K562 (cell line): ENCODE results near the gene G2E3. TPM values are rescaled to one million over a fixed set of nuclear protein-coding genes. Genes with fewer than 3 reads are reported as not detected.

Experiments used
- CTCF ChIP-seq, 3 experiments: IDR thresholded peaks in 2 of 3; conservative IDR thresholded peaks in 1 of 3; 2 replicates each; pipeline ENCODE4 v1.5.1; 2011 to 2012; ENCODE audit warnings: low read length in 3 of 3, mild to moderate bottlenecking in 3 of 3, control low read depth in 2 of 3, improper control_type of control experiment in 1 of 3, inconsistent platforms in 1 of 3, low read depth in 1 of 3, mixed read lengths in 1 of 3, moderate library complexity in 1 of 3; ENCODE audit not compliant: insufficient read depth in 2 of 3
- DLX4 ChIP-seq: fragments of 250-450 bp; sonication (Bioruptor Pico); IDR thresholded peaks from 2 replicates; pipeline ENCODE4 v1.6.1; 2021; ENCODE audit warnings: mild to moderate bottlenecking
- FIP1L1 ChIP-seq: fragments of 200-400 bp; formaldehyde crosslinking; IDR thresholded peaks from 2 replicates; pipeline ENCODE4 v1.6.1; 2018; ENCODE audit warnings: mild to moderate bottlenecking, low read depth, low read length; ENCODE audit not compliant: poor library complexity, severe bottlenecking
- FOXJ3 ChIP-seq: sonication (generic); formaldehyde crosslinking; IDR thresholded peaks from 2 replicates; pipeline ENCODE4 v1.4.0; 2020; ENCODE audit warnings: mild to moderate bottlenecking, missing genetic modification reagents
- KLF1 ChIP-seq: fragments of 450-650 bp; IDR thresholded peaks from 2 replicates; pipeline ENCODE4 v1.6.1; 2016; ENCODE audit warnings: missing genetic modification characterization, missing compliant biosample characterization
- MIER1 ChIP-seq: fragments of 450-650 bp; IDR thresholded peaks from 2 replicates; pipeline ENCODE4 v1.6.1; 2016; ENCODE audit warnings: antibody characterized with exemption, mild to moderate bottlenecking, low read depth
- NCOA1 ChIP-seq: fragments of 450-650 bp; IDR thresholded peaks from 2 replicates; pipeline ENCODE4 v1.6.1; 2016; ENCODE audit warnings: low read depth
- NRF1 ChIP-seq, 2 experiments: fragments of 450-650 bp; IDR thresholded peaks in 1 of 2; conservative IDR thresholded peaks in 1 of 2; 2 replicates each; pipeline ENCODE4 v1.6.1; 2014; ENCODE audit warnings: mild to moderate bottlenecking in 2 of 2
- RNF219 ChIP-seq: fragments of 250-450 bp; sonication (Bioruptor Pico); IDR thresholded peaks from 2 replicates; pipeline ENCODE4 v1.5.0; 2022; ENCODE audit warnings: mild to moderate bottlenecking
- SETDB1 ChIP-seq: IDR thresholded peaks from one replicate; pipeline ENCODE4 v1.6.1; 2012; ENCODE audit warnings: low read length, control low read depth, inconsistent platforms
- SMARCA4 ChIP-seq: fragments of 450-650 bp; IDR thresholded peaks from 2 replicates; pipeline ENCODE4 v1.6.1; 2016
- TCF7 ChIP-seq: sonication (generic); IDR thresholded peaks from 2 replicates; pipeline ENCODE4 v1.6.1; 2016; ENCODE audit warnings: antibody characterized with exemption, borderline replicate concordance
- TCF7L2 ChIP-seq: fragments of 150-350 bp; IDR thresholded peaks from 2 replicates; pipeline ENCODE4 v1.6.1; 2016; ENCODE audit warnings: low read depth, mild to moderate bottlenecking, low read length, moderate library complexity
- ZBTB7A ChIP-seq: IDR thresholded peaks from 2 replicates; pipeline ENCODE4 v1.6.1; 2011; ENCODE audit warnings: low read depth, mild to moderate bottlenecking, low read length, moderate library complexity, borderline replicate concordance; ENCODE audit not compliant: control insufficient read depth
- ZKSCAN8 ChIP-seq: fragments of 200-800 bp; sonication (Bioruptor generic); IDR thresholded peaks from 2 replicates; pipeline ENCODE4 v1.6.1; 2016; ENCODE audit warnings: missing genetic modification characterization, missing compliant biosample characterization
- ZMIZ1 ChIP-seq, 2 experiments: fragments of 150-350 bp in 1 of 2; IDR thresholded peaks; 2 replicates each; pipeline ENCODE4 v1.6.1; 2012 to 2016; ENCODE audit warnings: low read depth in 2 of 2, low read length in 2 of 2, mild to moderate bottlenecking in 1 of 2, moderate library complexity in 1 of 2
- ZNF143 ChIP-seq: sonication (generic); formaldehyde crosslinking; IDR thresholded peaks from 2 replicates; pipeline ENCODE4 v1.9.0; 2022; ENCODE audit warnings: mild to moderate bottlenecking, missing genetic modification reagents
- ZNF175 ChIP-seq: fragments of 200-800 bp; sonication (Bioruptor generic); IDR thresholded peaks from 2 replicates; pipeline ENCODE4 v1.6.1; 2016; ENCODE audit warnings: low read depth, mild to moderate bottlenecking, missing genetic modification characterization, missing compliant biosample characterization
- ZNF668 ChIP-seq: fragments of 250-450 bp; sonication (Bioruptor Pico); IDR thresholded peaks from 2 replicates; pipeline ENCODE4 v1.8.0; 2022; ENCODE audit warnings: mild to moderate bottlenecking, inconsistent platforms
- polyA plus RNA-seq, 8 experiments: library from polyadenylated mRNA; depleted of rRNA in 4 of 8; stranded (reverse) in 5 of 8; unstranded in 3 of 8; fragments of >200 nt; fragmentation: Nextera tagmentation in 2 of 8; fragmentation: Illumina TruSeq in 1 of 8; extraction: Ambion mirVana in 2 of 8; extraction: Trizol in 1 of 8; gene quantifications; 2 replicates each; pipeline versions ENCODE4 v1.2.1 to v1.2.3, GENCODE V29; 2011 to 2014; ENCODE audit warnings: inconsistent platforms in 1 of 8, missing spikeins in 1 of 8
- total RNA-seq, 7 experiments: library from RNA; depleted of rRNA in 6 of 7; stranded (reverse); fragments of >200 nt in 6 of 7; fragmentation: Illumina TruSeq in 2 of 7; extraction: Trizol in 2 of 7; gene quantifications; 2 replicates each; pipeline versions ENCODE4 v1.2.1 to v1.2.3, GENCODE V29; 2011 to 2021; ENCODE audit warnings: low replicate concordance in 1 of 7

The G2E3 gene
- total and polyA plus RNA-seq, 9 of the 15 experiments (the other 6 are each of a cell fraction or from before 2014, with no cell fraction given) = 9.8 to 53.5 (median 24.7) TPM

GRCh38 chr14:30558675-30559555, at the start of gene G2E3 (continued):
- 0 out of 4 replicates have a peak, but pooled peaks of 1 of the 2 experiments have one; percentile 30 for TF ChIP-seq ZMIZ1 (IDR thresholded peaks at IDR 0.05; ENCODE audit: low read depth in 2 of 2, low read length in 2 of 2)
- no peak for TF ChIP-seq SETDB1
- TF ChIP-seq KLF1 (tag) = no peak
- no peak for TF ChIP-seq ZNF143
- peak; percentile 66 to 75 for TF ChIP-seq NRF1 (conservative IDR thresholded peaks at IDR 0.05 in 1 of 2, IDR thresholded peaks at IDR 0.05 in 1 of 2)
- TF ChIP-seq TCF7 = no peak
- TF ChIP-seq ZKSCAN8 (CRISPR knock-in tag) = no peak
- TF ChIP-seq TCF7L2 = no peak
- TF ChIP-seq MIER1 = no peak
- no peak for TF ChIP-seq DLX4 (CRISPR knock-in tag)
- TF ChIP-seq NCOA1 = peak; percentile 30; the same call in 1 of the 2 replicates
- TF ChIP-seq CTCF (IDR thresholded peaks at IDR 0.05 in 2 of 3, conservative IDR thresholded peaks at IDR 0.05 in 1 of 3; ENCODE audit: insufficient read depth in 2 of 3, low read depth in 1 of 3, low read length in 3 of 3) = no peak
- TF ChIP-seq RNF219 (CRISPR knock-in tag) = no peak
- TF ChIP-seq ZNF175 = no peak
- no peak for TF ChIP-seq FOXJ3 (CRISPR knock-in tag)
- 0 out of 2 replicates have a peak, but pooled peaks have one; percentile 13 for TF ChIP-seq ZNF668 (CRISPR knock-in tag)
- TF ChIP-seq ZBTB7A = peak; percentile 49; the same call in 1 of the 2 replicates
- TF ChIP-seq FIP1L1 = peak; percentile 65
- peak; percentile 34; the same call in 1 of the 2 replicates for TF ChIP-seq SMARCA4
